ENCODE measurements around the gene PAFAH2. TPM values are rescaled to one million over a fixed set of nuclear protein-coding genes. Genes with fewer than 3 reads are reported as not detected.

Gene PAFAH2
- polyA plus RNA-seq, 1 of the 3 experiments (the other 2 are of a cell fraction): 10.8 TPM

DNA sequence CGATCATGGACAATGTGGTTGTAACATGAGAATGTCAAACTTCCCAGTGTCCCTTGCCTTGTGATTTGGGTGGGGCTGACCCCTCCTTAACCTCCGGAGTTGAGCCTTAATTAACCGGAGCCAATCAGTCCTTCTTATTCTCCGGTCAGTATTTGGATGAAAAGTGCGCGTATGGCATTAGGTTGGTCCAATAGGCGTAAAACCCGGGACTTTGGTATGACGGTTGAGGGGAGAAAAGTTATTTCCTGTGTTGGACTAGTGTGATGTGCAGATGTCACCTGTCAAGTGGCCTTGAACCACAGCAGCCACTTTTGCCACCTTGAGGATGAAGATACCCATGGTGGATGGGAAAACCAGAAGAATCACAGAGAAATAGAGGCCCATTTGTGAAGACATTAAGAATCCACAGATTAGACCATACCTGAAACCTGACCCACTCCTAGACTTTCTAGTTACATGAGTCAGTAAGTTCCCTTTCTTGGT lies 5.1 kb downstream of the PAFAH2 start:
- ChIA-PET POLR2A (no interaction called here), CTCF (interaction anchor here (6.7 kb wide), 1 partner anchor 97 kb away, joined by 34 read pairs; no protein-coding TSS in a partner anchor)
- Histone ChIP-seq H3K9me3 (no peaks in the 10 kb centered on the region), H3F3A (replicated peaks; ENCODE audit: insufficient read depth) (no peaks in the 10 kb centered on the region), H3K9ac (no peak overlapping the region), H4K20me1 (ENCODE audit: insufficient read depth) (no peaks in the 10 kb centered on the region), H3K4me2 (no peak overlapping the region), H3K27me3 (ENCODE audit: insufficient read depth) (no peaks in the 10 kb centered on the region), H3K27ac (ENCODE audit: low read depth in 2 of 2, low read length in 1 of 2) (no peak overlapping the region), H3K36me3 (replicated peaks in 1 of 2; ENCODE audit: control insufficient read depth in 1 of 2, insufficient read depth in 2 of 2, low read length in 1 of 2) (peaks cover 3 to 15% of the 10 kb centered on the region in 2 experiments), H3K79me2 (ENCODE audit: insufficient read depth) (peaks cover 19% of the 10 kb centered on the region), H3K9me2 (no peaks in the 10 kb centered on the region), H2AFZ (ENCODE audit: low read depth) (no peak overlapping the region), H3K4me1 (ENCODE audit: control insufficient read depth in 1 of 2, insufficient read depth in 2 of 2, low read depth in 1 of 2, low read length in 1 of 2) (peaks cover 5 to 11% of the 10 kb centered on the region in 2 experiments; a peak in 3 of 4 replicates), H3K4me3 (ENCODE audit: low read depth in 2 of 2, low read length in 1 of 2) (no peak overlapping the region)
- WGBS (ENCODE audit: low lambda C conversion rate): 98% methylated on average over 9 of the region's 9 CpGs
- no peak for DNase-seq
- TF ChIP-seq EP300 (IDR thresholded peaks at IDR 0.05; ENCODE audit: borderline replicate concordance in 1 of 2, low read depth in 1 of 2, low read length in 1 of 2): no peak
- TF ChIP-seq RCOR1 (IDR thresholded peaks at IDR 0.05; ENCODE audit: low read length): no peak
- TF ChIP-seq, protein P1, sequence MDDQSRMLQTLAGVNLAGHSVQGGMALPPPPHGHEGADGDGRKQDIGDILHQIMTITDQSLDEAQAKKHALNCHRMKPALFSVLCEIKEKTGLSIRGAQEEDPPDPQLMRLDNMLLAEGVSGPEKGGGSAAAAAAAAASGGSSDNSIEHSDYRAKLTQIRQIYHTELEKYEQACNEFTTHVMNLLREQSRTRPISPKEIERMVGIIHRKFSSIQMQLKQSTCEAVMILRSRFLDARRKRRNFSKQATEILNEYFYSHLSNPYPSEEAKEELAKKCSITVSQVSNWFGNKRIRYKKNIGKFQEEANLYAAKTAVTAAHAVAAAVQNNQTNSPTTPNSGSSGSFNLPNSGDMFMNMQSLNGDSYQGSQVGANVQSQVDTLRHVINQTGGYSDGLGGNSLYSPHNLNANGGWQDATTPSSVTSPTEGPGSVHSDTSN (IDR thresholded peaks at IDR 0.05): no peak
- TF ChIP-seq, protein P2, sequence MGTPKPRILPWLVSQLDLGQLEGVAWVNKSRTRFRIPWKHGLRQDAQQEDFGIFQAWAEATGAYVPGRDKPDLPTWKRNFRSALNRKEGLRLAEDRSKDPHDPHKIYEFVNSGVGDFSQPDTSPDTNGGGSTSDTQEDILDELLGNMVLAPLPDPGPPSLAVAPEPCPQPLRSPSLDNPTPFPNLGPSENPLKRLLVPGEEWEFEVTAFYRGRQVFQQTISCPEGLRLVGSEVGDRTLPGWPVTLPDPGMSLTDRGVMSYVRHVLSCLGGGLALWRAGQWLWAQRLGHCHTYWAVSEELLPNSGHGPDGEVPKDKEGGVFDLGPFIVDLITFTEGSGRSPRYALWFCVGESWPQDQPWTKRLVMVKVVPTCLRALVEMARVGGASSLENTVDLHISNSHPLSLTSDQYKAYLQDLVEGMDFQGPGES (IDR thresholded peaks at IDR 0.05; ENCODE audit: low read depth, low read length): no peak
- TF ChIP-seq, protein P3, sequence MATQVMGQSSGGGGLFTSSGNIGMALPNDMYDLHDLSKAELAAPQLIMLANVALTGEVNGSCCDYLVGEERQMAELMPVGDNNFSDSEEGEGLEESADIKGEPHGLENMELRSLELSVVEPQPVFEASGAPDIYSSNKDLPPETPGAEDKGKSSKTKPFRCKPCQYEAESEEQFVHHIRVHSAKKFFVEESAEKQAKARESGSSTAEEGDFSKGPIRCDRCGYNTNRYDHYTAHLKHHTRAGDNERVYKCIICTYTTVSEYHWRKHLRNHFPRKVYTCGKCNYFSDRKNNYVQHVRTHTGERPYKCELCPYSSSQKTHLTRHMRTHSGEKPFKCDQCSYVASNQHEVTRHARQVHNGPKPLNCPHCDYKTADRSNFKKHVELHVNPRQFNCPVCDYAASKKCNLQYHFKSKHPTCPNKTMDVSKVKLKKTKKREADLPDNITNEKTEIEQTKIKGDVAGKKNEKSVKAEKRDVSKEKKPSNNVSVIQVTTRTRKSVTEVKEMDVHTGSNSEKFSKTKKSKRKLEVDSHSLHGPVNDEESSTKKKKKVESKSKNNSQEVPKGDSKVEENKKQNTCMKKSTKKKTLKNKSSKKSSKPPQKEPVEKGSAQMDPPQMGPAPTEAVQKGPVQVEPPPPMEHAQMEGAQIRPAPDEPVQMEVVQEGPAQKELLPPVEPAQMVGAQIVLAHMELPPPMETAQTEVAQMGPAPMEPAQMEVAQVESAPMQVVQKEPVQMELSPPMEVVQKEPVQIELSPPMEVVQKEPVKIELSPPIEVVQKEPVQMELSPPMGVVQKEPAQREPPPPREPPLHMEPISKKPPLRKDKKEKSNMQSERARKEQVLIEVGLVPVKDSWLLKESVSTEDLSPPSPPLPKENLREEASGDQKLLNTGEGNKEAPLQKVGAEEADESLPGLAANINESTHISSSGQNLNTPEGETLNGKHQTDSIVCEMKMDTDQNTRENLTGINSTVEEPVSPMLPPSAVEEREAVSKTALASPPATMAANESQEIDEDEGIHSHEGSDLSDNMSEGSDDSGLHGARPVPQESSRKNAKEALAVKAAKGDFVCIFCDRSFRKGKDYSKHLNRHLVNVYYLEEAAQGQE (IDR thresholded peaks at IDR 0.05; ENCODE audit: low read depth, low read length): no peak
- no peak for TF ChIP-seq TEAD4 (IDR thresholded peaks at IDR 0.05; ENCODE audit: borderline replicate concordance, insufficient read depth)
- TF ChIP-seq RAD21 (IDR thresholded peaks at IDR 0.05; ENCODE audit: low read length): no peak
- TF ChIP-seq, protein P4, sequence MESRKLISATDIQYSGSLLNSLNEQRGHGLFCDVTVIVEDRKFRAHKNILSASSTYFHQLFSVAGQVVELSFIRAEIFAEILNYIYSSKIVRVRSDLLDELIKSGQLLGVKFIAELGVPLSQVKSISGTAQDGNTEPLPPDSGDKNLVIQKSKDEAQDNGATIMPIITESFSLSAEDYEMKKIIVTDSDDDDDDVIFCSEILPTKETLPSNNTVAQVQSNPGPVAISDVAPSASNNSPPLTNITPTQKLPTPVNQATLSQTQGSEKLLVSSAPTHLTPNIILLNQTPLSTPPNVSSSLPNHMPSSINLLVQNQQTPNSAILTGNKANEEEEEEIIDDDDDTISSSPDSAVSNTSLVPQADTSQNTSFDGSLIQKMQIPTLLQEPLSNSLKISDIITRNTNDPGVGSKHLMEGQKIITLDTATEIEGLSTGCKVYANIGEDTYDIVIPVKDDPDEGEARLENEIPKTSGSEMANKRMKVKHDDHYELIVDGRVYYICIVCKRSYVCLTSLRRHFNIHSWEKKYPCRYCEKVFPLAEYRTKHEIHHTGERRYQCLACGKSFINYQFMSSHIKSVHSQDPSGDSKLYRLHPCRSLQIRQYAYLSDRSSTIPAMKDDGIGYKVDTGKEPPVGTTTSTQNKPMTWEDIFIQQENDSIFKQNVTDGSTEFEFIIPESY (IDR thresholded peaks at IDR 0.05; ENCODE audit: borderline replicate concordance, low read depth): no peak

All from SK-N-SH (cell line).